ENCODE results near the gene CYP27A1. TPM values are rescaled to one million over a fixed set of nuclear protein-coding genes. Genes with fewer than 3 reads are reported as not detected.

CYP27A1 gene
- total and polyA plus RNA-seq, 9 of the 15 experiments (the other 6 are each of a cell fraction or from before 2014, with no cell fraction given), result 0.20 TPM; not detected in 8

DNA sequence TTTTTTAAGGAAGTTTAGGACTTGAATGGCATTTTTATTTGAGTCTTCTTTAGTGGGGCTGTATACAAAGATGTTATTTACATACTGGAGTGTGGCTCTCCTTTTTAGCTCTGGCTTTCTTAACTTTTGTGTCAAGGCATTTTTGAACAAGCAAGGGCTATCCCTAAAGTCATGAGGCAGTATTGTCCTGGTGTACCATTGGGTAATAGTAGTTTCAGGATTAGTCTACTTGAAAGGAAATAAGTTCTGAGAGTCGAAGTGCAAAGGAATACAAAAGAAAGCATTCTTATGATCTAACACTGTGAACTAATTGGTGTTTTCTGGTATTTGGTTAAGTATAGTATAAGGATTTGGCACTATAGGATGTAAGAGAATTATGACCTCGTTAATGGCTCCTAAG lies 1.9 kb upstream of the CYP27A1 start:
- in situ Hi-C loops (cut with MboI), result no loop called here
- FAIRE-seq, result no peak

More for the DNA sequence above, 1.9 kb upstream of the CYP27A1 start:
- intact Hi-C loops (cut with micrococcal nuclease), result no loop called here
- Histone ChIP-seq H4K20me1 (replicated peaks; ENCODE audit: control insufficient read depth, insufficient read depth, low read length) (no peaks in the 10 kb centered on the region), H3K79me2 (ENCODE audit: control insufficient read depth, insufficient read depth, low read length) (no peaks in the 10 kb centered on the region), H3K27ac (ENCODE audit: extremely low read depth, low read depth, low read length) (no peak overlapping the region), H3K4me2 (ENCODE audit: insufficient read depth, low read length) (no peak overlapping the region), H3K9me3 (replicated peaks; ENCODE audit: control insufficient read depth, insufficient read depth, low read depth, low read length) (no peaks in the 10 kb centered on the region), H3K9me1 (ENCODE audit: control insufficient read depth, insufficient read depth, low read length) (no peaks in the 10 kb centered on the region), H3K27me3 (ENCODE audit: control insufficient read depth in 2 of 2, insufficient read depth in 2 of 2, low read length in 2 of 2) (peaks cover 8 to 30% of the 10 kb centered on the region in 2 experiments; a peak in 4 of 5 replicates), H3K9ac (ENCODE audit: insufficient read depth in 1 of 2, low read depth in 2 of 2, low read length in 2 of 2) (no peak overlapping the region), H3K4me1 (replicated peaks in 1 of 2; ENCODE audit: control insufficient read depth in 2 of 2, insufficient read depth in 2 of 2, low read length in 2 of 2) (peaks cover 0 to 8% of the 10 kb centered on the region in 2 experiments; a peak in 2 of 5 replicates), H2AFZ (ENCODE audit: low read depth, low read length) (no peak overlapping the region), H3K4me3 (no peak overlapping the region), H3K36me3 (ENCODE audit: control insufficient read depth, insufficient read depth, low read length) (no peaks in the 10 kb centered on the region)
- CTCF ChIA-PET (ENCODE audit: low intra/inter-chr PET ratio), result no interaction called here
- ATAC-seq (no peak), DNase-seq (ENCODE audit: extremely low read depth in 1 of 4, low spot score in 3 of 4) (no peak)
- TF ChIP-seq GTF2A2 (tag; IDR thresholded peaks at IDR 0.05) (no peak), RBM22 (IDR thresholded peaks at IDR 0.05; ENCODE audit: low read depth, low read length, poor library complexity, severe bottlenecking) (no peak), RFX1 (IDR thresholded peaks at IDR 0.05) (no peak), BMI1 (IDR thresholded peaks at IDR 0.05; ENCODE audit: low read length) (no peak), RAD21 (CRISPR knock-in tag; conservative IDR thresholded peaks at IDR 0.05 in 1 of 2, IDR thresholded peaks at IDR 0.05 in 1 of 2) (no peak), RHOXF2B (CRISPR knock-in tag; conservative IDR thresholded peaks at IDR 0.05) (no peak), GTF2E2 (tag; IDR thresholded peaks at IDR 0.05) (no peak)
- TF ChIP-seq, protein P1, sequence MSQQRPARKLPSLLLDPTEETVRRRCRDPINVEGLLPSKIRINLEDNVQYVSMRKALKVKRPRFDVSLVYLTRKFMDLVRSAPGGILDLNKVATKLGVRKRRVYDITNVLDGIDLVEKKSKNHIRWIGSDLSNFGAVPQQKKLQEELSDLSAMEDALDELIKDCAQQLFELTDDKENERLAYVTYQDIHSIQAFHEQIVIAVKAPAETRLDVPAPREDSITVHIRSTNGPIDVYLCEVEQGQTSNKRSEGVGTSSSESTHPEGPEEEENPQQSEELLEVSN (IDR thresholded peaks at IDR 0.05; ENCODE audit: borderline replicate concordance in 1 of 2, extremely low read depth in 1 of 2, insufficient read depth in 1 of 2, insufficient read length in 1 of 2, low read depth in 1 of 2, low read length in 1 of 2, poor library complexity in 1 of 2, severe bottlenecking in 1 of 2), result no peak
- WGBS (ENCODE audit: insufficient coverage, low coverage, missing lambda C conversion rate), result 0% methylated on average over 2 of the region's 2 CpGs
- no TSS peak for BruUV-seq (replicated peaks)
- POLR2A ChIA-PET, result no interaction called here

Data from K562 (cell line).